ENCODE measurements around the gene SEMA3A. TPM values are rescaled to one million over a fixed set of nuclear protein-coding genes. Genes with fewer than 3 reads are reported as not detected.
A peak's percentile ranks its signal among the peaks of the same experiment; 100 is the strongest.

Gene SEMA3A
- total RNA-seq, 1 donor from 2014 or later, result 77.1 TPM

DNA sequence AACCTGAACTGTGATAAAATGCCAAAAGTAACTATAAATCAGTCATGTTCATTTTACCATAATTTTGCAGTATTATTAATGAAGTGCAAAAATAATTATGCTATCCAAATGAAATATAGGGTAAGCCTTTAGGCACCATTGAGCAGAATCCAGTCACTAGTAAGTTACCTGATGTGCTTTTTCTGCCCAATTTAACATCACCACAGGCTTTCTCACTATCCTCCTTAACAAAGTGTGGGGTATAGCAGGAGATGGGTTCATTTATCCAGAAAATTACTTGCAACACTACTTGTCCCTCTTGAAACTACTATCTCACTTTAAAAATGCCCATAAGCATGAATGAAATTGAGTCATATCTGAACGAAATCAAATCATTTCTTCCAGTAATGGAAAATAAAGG is 211.0 kb downstream of the SEMA3A start:
- Mint-ChIP-seq H3K36me3 (peaks cover 31% of the 10 kb centered on the region), H3K4me3 (no peak overlapping the region), H3K4me1 (ENCODE audit: unreplicated experiment) (no peaks in the 10 kb centered on the region), H3K9me3 (peaks cover 6% of the 10 kb centered on the region), H3K27me3 (no peaks in the 10 kb centered on the region), H3K27ac (no peak overlapping the region)
- DNase-seq (ENCODE audit: extremely low spot score, unreplicated experiment), result no peak
- TF ChIP-seq, protein P1, sequence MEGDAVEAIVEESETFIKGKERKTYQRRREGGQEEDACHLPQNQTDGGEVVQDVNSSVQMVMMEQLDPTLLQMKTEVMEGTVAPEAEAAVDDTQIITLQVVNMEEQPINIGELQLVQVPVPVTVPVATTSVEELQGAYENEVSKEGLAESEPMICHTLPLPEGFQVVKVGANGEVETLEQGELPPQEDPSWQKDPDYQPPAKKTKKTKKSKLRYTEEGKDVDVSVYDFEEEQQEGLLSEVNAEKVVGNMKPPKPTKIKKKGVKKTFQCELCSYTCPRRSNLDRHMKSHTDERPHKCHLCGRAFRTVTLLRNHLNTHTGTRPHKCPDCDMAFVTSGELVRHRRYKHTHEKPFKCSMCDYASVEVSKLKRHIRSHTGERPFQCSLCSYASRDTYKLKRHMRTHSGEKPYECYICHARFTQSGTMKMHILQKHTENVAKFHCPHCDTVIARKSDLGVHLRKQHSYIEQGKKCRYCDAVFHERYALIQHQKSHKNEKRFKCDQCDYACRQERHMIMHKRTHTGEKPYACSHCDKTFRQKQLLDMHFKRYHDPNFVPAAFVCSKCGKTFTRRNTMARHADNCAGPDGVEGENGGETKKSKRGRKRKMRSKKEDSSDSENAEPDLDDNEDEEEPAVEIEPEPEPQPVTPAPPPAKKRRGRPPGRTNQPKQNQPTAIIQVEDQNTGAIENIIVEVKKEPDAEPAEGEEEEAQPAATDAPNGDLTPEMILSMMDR (conservative IDR thresholded peaks at IDR 0.05), result no peak

DNA sequence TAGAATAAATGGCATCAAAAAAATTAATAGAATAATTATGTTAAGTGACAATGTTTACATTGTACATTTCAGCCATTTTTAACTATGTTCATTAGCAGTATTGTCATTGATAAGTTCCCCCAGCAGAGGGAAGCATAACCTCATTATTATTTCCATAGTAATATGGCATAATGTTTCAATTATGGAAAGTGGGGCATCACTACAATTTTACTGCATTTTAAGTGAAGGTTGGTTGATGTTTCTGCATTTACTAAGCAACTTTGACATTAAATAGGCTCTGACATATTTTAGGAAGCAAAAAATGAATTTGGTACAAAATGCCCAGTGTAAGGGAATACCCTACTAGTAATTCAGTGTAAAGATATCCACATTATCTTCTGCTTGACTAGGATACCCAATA is 218.3 kb downstream of the SEMA3A start:
- no peak overlapping the region for H3K4me3 Mint-ChIP-seq
- no peak overlapping the region for H3K27ac Mint-ChIP-seq
- H3K4me1 Mint-ChIP-seq (ENCODE audit: unreplicated experiment), result no peaks in the 10 kb centered on the region
- peaks cover 13% of the 10 kb centered on the region for H3K36me3 Mint-ChIP-seq
- H3K27me3 Mint-ChIP-seq, result no peaks in the 10 kb centered on the region
- DNase-seq (ENCODE audit: extremely low spot score, unreplicated experiment), result no peak
- no peaks in the 10 kb centered on the region for H3K9me3 Mint-ChIP-seq
- TF ChIP-seq, protein P1 (conservative IDR thresholded peaks at IDR 0.05), result peak; percentile 91

DNA sequence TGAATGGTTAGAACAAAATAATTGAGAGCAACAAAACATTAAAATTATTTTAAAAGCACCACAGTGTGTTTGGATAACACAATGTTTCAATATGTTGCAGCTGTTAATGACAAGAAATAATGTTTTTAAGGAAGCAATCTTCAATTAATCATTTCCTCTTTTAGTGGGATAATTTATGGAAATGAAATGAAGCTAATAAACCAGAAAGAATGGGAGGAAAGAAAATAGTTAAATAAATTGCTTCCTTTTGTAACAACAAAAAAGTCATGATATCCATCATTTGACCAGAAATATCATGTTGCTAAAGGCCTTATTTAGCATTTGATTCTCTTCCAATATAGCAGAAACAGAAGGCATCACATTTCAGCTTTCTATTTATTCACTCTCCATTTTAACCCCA is 224.5 kb downstream of the SEMA3A start:
- Mint-ChIP-seq H3K9me3 (no peaks in the 10 kb centered on the region), H3K4me1 (ENCODE audit: unreplicated experiment) (peaks cover 6% of the 10 kb centered on the region), H3K27ac (no peak overlapping the region), H3K36me3 (peaks cover 4% of the 10 kb centered on the region), H3K4me3 (no peak overlapping the region), H3K27me3 (no peaks in the 10 kb centered on the region)
- no peak for DNase-seq (ENCODE audit: extremely low spot score, unreplicated experiment)
- TF ChIP-seq, protein P1 (conservative IDR thresholded peaks at IDR 0.05), result no peak

DNA sequence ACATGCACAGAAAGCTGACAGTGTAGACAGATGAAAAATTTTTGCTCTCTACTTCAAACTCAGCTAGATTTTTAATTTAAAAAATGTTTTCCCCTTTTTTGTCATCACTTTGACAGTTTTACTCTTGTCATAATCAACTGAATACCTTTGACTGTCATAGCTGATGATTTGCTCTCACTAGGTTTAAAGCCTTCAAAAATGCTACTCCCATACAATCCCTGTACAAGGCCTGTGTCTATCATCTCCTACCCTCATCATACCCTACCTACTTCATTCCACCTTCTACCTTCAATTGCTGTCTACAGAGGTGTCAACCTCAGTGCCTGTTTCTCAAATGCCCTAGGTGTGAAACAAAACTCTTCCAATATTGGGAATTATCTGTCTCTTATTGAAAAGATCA is 230.3 kb downstream of the SEMA3A start:
- Mint-ChIP-seq H3K9me3 (no peaks in the 10 kb centered on the region), H3K4me1 (ENCODE audit: unreplicated experiment) (peaks cover 5% of the 10 kb centered on the region), H3K4me3 (no peak overlapping the region), H3K27ac (no peak overlapping the region), H3K27me3 (no peaks in the 10 kb centered on the region), H3K36me3 (peaks cover 9% of the 10 kb centered on the region)
- TF ChIP-seq, protein P1 (conservative IDR thresholded peaks at IDR 0.05), result no peak
- no peak for DNase-seq (ENCODE audit: extremely low spot score, unreplicated experiment)

DNA sequence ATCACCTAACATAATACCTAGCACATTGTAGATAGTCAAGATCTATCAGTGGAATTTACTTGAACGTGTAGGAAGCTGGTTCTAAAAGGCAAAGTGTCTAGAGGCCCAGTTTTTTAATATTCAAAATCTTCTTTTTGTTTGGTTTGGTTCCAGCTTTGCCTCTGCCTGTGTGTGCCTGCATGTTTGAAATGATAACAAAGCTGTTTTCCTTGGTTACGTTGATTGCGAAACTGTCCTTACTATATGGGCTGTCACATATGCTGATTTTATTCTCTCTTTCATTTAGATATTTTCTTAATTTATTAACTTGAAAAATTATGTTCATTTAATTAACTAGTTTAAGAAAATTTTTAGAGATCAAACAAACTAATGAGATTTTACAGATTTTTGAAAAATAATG is 237.3 kb downstream of the SEMA3A start:
- H3K9me3 Mint-ChIP-seq, result no peaks in the 10 kb centered on the region
- TF ChIP-seq, protein P1 (conservative IDR thresholded peaks at IDR 0.05), result no peak
- H3K4me1 Mint-ChIP-seq (ENCODE audit: unreplicated experiment), result peaks cover 9% of the 10 kb centered on the region
- no peak overlapping the region for H3K27ac Mint-ChIP-seq
- H3K4me3 Mint-ChIP-seq, result no peak overlapping the region
- no peaks in the 10 kb centered on the region for H3K27me3 Mint-ChIP-seq
- DNase-seq (ENCODE audit: extremely low spot score, unreplicated experiment), result no peak
- peaks cover 9% of the 10 kb centered on the region for H3K36me3 Mint-ChIP-seq

DNA sequence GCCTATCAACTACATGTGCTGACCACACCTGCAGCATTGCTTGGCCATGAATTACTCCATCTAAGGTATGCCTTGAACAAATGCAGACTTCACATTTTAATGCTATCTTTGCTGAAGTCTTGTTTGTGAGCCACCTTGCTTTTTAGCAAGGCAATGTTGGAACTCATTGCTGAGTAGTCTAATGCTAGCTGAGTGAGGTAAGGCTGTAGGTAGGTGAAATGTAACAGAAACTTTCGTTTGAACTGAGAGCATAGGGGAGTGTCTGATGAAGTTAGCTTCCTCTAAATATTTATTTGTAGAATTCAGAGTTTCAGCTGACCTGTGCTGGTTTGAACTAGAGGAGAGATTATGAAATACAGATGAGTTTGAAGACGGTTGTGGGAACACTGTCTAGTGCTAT is 238.5 kb downstream of the SEMA3A start:
- H3K27me3 Mint-ChIP-seq, result no peaks in the 10 kb centered on the region
- DNase-seq (ENCODE audit: extremely low spot score, unreplicated experiment), result no peak
- TF ChIP-seq, protein P1 (conservative IDR thresholded peaks at IDR 0.05), result no peak
- H3K27ac Mint-ChIP-seq, result peak overlapping the region; percentile 11
- no peak overlapping the region for H3K4me3 Mint-ChIP-seq
- H3K4me1 Mint-ChIP-seq (ENCODE audit: unreplicated experiment), result peaks cover 9% of the 10 kb centered on the region
- no peaks in the 10 kb centered on the region for H3K9me3 Mint-ChIP-seq
- H3K36me3 Mint-ChIP-seq, result peaks cover 5% of the 10 kb centered on the region

All from type B pancreatic cell (in vitro differentiated cells).